ENCODE data around the gene ITGB1. TPM values are rescaled to one million over a fixed set of nuclear protein-coding genes. Genes with fewer than 3 reads are reported as not detected.

Gene ITGB1
- total RNA-seq, 1 experiment from 2014 or later, result 317 TPM

- TF ChIP-seq AFF4 (CRISPR knock-in tag; IDR thresholded peaks at IDR 0.05; ENCODE audit: borderline replicate concordance), result no peak
- no peak for TF ChIP-seq MXD4 (CRISPR knock-in tag; IDR thresholded peaks at IDR 0.05; ENCODE audit: borderline replicate concordance)
- no peak for TF ChIP-seq ZNF396 (CRISPR knock-in tag; IDR thresholded peaks at IDR 0.05; ENCODE audit: borderline replicate concordance)
- TF ChIP-seq ELF4 (CRISPR knock-in tag; IDR thresholded peaks at IDR 0.05; ENCODE audit: low read depth), result no peak
- TF ChIP-seq ZNF512 (CRISPR knock-in tag; IDR thresholded peaks at IDR 0.05; ENCODE audit: borderline replicate concordance), result no peak
- no peak for TF ChIP-seq ATF1 (CRISPR knock-in tag; IDR thresholded peaks at IDR 0.05)
- TF ChIP-seq USF1 (CRISPR knock-in tag; IDR thresholded peaks at IDR 0.05), result no peak
- no peak for TF ChIP-seq PREB (CRISPR knock-in tag; IDR thresholded peaks at IDR 0.05; ENCODE audit: borderline replicate concordance)
- TF ChIP-seq ZNF317 (CRISPR knock-in tag; IDR thresholded peaks at IDR 0.05; ENCODE audit: borderline replicate concordance, low read depth), result no peak
- no peak for TF ChIP-seq SOX15 (CRISPR knock-in tag; IDR thresholded peaks at IDR 0.05)
Measured at GRCh38 chr10:32937911-32938424, 20.1 kb downstream of the ITGB1 start (continued).

- no peak overlapping the region for H3K4me3 Mint-ChIP-seq
- CTCF ChIA-PET, result no interaction called here
- ATAC-seq, result no peak
- H3K9me3 Mint-ChIP-seq, result no peaks in the 10 kb centered on the region; the same call in 1 of the 2 replicates
- H3K27me3 Mint-ChIP-seq (ENCODE audit: low read depth), result no peaks in the 10 kb centered on the region
- POLR2A ChIA-PET, result no interaction called here
- no peak for DNase-seq (ENCODE audit: low spot score)
- H3K27ac Mint-ChIP-seq, result no peak overlapping the region
- H3K4me1 Mint-ChIP-seq, result peaks cover 18% of the 10 kb centered on the region
- peaks cover 46% of the 10 kb centered on the region for H3K36me3 Mint-ChIP-seq
- TF ChIP-seq ATF6 (CRISPR knock-in tag; IDR thresholded peaks at IDR 0.05), result no peak
- TF ChIP-seq SOX15 (CRISPR knock-in tag; IDR thresholded peaks at IDR 0.05), result no peak
- TF ChIP-seq CTCF (IDR thresholded peaks at IDR 0.05), result no peak
- TF ChIP-seq IRF1 (CRISPR knock-in tag; IDR thresholded peaks at IDR 0.05), result no peak
- TF ChIP-seq ZNF317 (CRISPR knock-in tag; IDR thresholded peaks at IDR 0.05; ENCODE audit: borderline replicate concordance, low read depth), result no peak
- TF ChIP-seq ELF4 (CRISPR knock-in tag; IDR thresholded peaks at IDR 0.05; ENCODE audit: low read depth), result no peak
- TF ChIP-seq PRRX2 (CRISPR knock-in tag; IDR thresholded peaks at IDR 0.05), result no peak
- TF ChIP-seq FOXP1 (CRISPR knock-in tag; IDR thresholded peaks at IDR 0.05; ENCODE audit: borderline replicate concordance), result no peak
- TF ChIP-seq ZNF425 (CRISPR knock-in tag; conservative IDR thresholded peaks at IDR 0.05), result no peak
- no peak for TF ChIP-seq FOXJ3 (CRISPR knock-in tag; IDR thresholded peaks at IDR 0.05; ENCODE audit: borderline replicate concordance)
- TF ChIP-seq CDX4 (CRISPR knock-in tag; IDR thresholded peaks at IDR 0.05; ENCODE audit: borderline replicate concordance), result no peak
Measured at GRCh38 chr10:32932225-32932729, 25.8 kb downstream of the ITGB1 start.

Data from WTC11 (cell line).